ENCODE measurements around the gene GLCCI1.

GRCh38 chr7:7964691-7965090, 3.9 kb upstream of the GLCCI1 start:
- TF ChIP-seq CTCF (IDR thresholded peaks at IDR 0.05; ENCODE audit: extremely low read depth in 1 of 2, insufficient read depth in 1 of 2, low read depth in 1 of 2, low read length in 2 of 2) (no peak), EZH2 (IDR thresholded peaks at IDR 0.05; ENCODE audit: borderline replicate concordance, low read depth, low read length, severe bottlenecking) (no peak), JUN (IDR thresholded peaks at IDR 0.05; ENCODE audit: borderline replicate concordance, insufficient read depth, insufficient read length, low read depth) (no peak)
